GF-D8 (cell line): ENCODE data around the gene ERFL.

ENCODE experiments used
- DNase-seq: peaks from one replicate; lab custom pipeline; 2025; lab: John Stamatoyannopoulos, UW

Gene ERFL

DNA sequence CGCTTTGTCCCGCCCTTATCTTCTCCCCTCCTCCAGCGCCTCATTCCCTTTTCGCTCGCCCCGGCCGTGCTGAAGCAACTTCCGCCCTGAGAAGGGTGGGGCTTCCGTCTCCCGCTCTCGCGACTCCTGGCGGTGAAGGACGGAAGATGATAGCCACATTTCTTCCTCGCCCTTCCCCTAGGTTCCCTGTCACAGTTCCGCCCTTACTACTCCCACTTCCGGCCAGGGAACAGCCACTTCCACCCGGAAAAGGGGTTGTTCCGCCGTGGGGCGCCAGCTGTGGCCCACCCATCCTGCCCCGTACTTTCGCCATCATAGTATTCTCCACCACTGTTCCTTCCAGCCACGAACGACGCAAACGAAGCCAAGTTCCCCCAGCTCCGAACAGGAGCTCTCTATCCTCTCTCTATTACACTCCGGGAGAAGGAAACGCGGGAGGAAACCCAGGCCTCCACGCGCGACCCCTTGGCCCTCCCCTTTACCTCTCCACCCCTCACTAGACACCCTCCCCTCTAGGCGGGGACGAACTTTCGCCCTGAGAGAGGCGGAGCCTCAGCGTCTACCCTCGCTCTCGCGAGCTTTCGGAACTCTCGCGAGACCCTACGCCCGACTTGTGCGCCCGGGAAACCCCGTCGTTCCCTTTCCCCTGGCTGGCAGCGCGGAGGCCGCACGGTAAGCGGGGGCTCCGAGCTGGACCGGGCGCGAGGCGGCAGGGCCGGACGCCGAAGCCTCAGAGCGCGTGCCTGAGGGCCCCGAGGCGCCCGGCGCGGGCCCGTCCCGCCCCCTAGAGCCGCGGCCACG, 68.4 kb downstream of the ERFL start, which contains the start of gene RPS19:
Gene RPS19, plus strand, starts transcription at position 638 of the 801 bp plus-strand sequence. CDS start 520 bp downstream, outside the sequence.
- DNase-seq = peak; percentile 96

GRCh38 chr19:41859213-41859617, 69.0 kb downstream of the ERFL start:
- DNase-seq = no peak
